ENCODE results near the gene DCLK1. TPM values are rescaled to one million over a fixed set of nuclear protein-coding genes. Genes with fewer than 3 reads are reported as not detected.

The DCLK1 gene
- total RNA-seq, 1 experiment from 2014 or later = 0.10 TPM

- H4K20me1 ChIP-seq (ENCODE audit: insufficient read depth) = no peaks in the 10 kb centered on the region
- DNase-seq (ENCODE audit: low read depth, low spot score) = no peak
- BruUV-seq (replicated peaks) = no TSS peak
Observed at GRCh38 chr13:36061054-36061453, 70.1 kb downstream of the DCLK1 start.

More at GRCh38 chr13:36061054-36061453, 70.1 kb downstream of the DCLK1 start:
- ChIA-PET CTCF (no interaction called here), RAD21 (ENCODE audit: low non-redundant PET in 1 of 2, low total read pairs in 2 of 2, uncharacterized antibody in 2 of 2, unreplicated experiment in 2 of 2) (no interaction called here), POLR2A (no interaction called here)
- intact Hi-C loops (cut with micrococcal nuclease) = no loop called here
- Histone ChIP-seq H3K4me1 (ENCODE audit: control insufficient read depth in 1 of 2, insufficient read depth in 2 of 2, low read length in 2 of 2) (no peaks in the 10 kb centered on the region), H3K79me2 (ENCODE audit: insufficient read depth, low read length) (no peaks in the 10 kb centered on the region), H3K9ac (ENCODE audit: low read length) (no peak overlapping the region), H3K36me3 (ENCODE audit: control insufficient read depth in 1 of 2, insufficient read depth in 2 of 2, low read length in 2 of 2) (no peaks in the 10 kb centered on the region), H3K4me2 (ENCODE audit: low read length) (no peak overlapping the region), H3K4me3 (replicated peaks in 1 of 2; ENCODE audit: low read depth in 1 of 2, low read length in 2 of 2) (no peak overlapping the region), H3K27ac (ENCODE audit: low read depth, low read length) (no peak overlapping the region), H3K9me2 (ENCODE audit: insufficient read depth) (no peaks in the 10 kb centered on the region), H3K27me3 (ENCODE audit: insufficient read depth, low read length) (no peaks in the 10 kb centered on the region), H3K9me3 (ENCODE audit: control insufficient read depth in 1 of 2, insufficient read depth in 1 of 2, low read depth in 1 of 2, low read length in 2 of 2) (peaks cover 0 to 13% of the 10 kb centered on the region in 2 experiments; a peak in 1 of 4 replicates), H2AFZ (ENCODE audit: low read depth, low read length, poor library complexity, severe bottlenecking) (no peak overlapping the region)
- no peak for ATAC-seq
- no peak for TF ChIP-seq YY1 (IDR thresholded peaks at IDR 0.05; ENCODE audit: extremely low read depth, insufficient replicate concordance, low read depth, low read length)
- TF ChIP-seq JUND (IDR thresholded peaks at IDR 0.05) = no peak
- no peak for TF ChIP-seq RAD21 (IDR thresholded peaks at IDR 0.05; ENCODE audit: low read depth)
- TF ChIP-seq POLR2A (IDR thresholded peaks at IDR 0.05; ENCODE audit: borderline replicate concordance, extremely low read depth, insufficient read depth, insufficient read length) = no peak
- no peak for TF ChIP-seq SRF (IDR thresholded peaks at IDR 0.05; ENCODE audit: low read depth)
- TF ChIP-seq MAX (IDR thresholded peaks at IDR 0.05) = no peak
- no peak for TF ChIP-seq EZH2phosphoT487 (IDR thresholded peaks at IDR 0.05; ENCODE audit: borderline replicate concordance)
- TF ChIP-seq REST (IDR thresholded peaks at IDR 0.05; ENCODE audit: low read depth) = no peak
- no peak for TF ChIP-seq CBX3 (IDR thresholded peaks at IDR 0.05; ENCODE audit: low read depth)
- TF ChIP-seq ZNF274 (IDR thresholded peaks at IDR 0.05; ENCODE audit: low read depth, low read length) = no peak
- no peak for TF ChIP-seq EGR1 (IDR thresholded peaks at IDR 0.05; ENCODE audit: low read depth)
- TF ChIP-seq EZH2 (IDR thresholded peaks at IDR 0.05) = no peak
- no peak for TF ChIP-seq CEBPB (IDR thresholded peaks at IDR 0.05; ENCODE audit: low read depth)
- no peak for TF ChIP-seq POLR2AphosphoS5 (IDR thresholded peaks at IDR 0.05; ENCODE audit: low read depth, low read length)
- no peak for TF ChIP-seq TCF7L2 (IDR thresholded peaks at IDR 0.05; ENCODE audit: borderline replicate concordance, extremely low read depth, insufficient read depth, insufficient read length)
- no peak for TF ChIP-seq FOSL1 (IDR thresholded peaks at IDR 0.05; ENCODE audit: low read depth)
